ENCODE results near the gene MED27. TPM values are rescaled to one million over a fixed set of nuclear protein-coding genes. Genes with fewer than 3 reads are reported as not detected.

MED27 gene
- total RNA-seq, 1 donor from 2014 or later: 19.1 TPM

DNA sequence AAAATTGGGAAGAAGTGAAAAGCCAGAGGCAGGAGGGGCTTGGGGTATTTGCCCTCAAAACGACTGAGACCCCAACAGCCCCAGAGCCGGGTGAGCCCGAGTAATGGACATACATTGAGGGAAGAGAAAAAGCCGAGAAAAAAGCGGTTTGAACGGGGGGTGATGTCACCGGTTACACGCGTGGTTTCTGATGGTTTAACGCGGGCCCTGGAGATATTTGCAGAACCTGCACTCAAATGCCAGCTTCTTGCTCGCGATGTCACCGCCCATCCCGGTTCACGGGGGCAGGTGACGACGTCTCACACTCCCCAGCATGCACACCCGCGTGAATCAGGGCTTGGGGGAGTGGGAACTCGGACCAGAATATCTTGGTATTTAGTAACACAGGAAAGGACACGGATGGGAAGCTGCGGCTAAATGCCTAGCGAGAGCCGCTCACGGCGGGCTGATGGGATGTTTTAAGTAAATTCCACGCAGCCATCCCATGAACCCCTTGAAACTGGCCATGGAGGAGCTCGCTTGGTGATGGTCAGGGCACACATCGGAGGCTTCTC is 237.8 kb downstream of the MED27 start:
- DNase-seq (ENCODE audit: extremely low read depth, low read depth, low spot score): no peak

GRCh38 chr9:131840751-131841702 is 238.6 kb downstream of the MED27 start:
- no peak for DNase-seq (ENCODE audit: extremely low read depth, low read depth, low spot score)

DNA sequence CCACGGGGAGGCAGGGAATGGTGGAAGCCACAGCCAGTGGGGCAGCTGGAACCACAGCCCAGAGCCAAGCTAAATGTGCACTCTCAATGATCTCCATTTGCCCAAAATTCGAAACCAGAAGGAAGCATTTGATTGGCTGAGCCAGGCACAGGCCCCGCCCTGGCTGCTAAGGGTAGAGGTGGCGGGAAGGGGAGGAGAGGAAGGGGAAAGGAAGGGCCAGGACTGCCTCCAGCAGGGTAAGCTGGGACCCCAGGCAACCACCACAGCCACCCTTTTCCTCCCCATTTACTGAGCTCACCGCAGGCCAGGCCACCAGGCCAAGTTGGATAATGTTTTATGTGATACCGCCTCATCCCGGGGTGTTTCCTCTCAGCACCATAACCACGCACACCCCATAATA is 239.4 kb downstream of the MED27 start:
- DNase-seq (ENCODE audit: extremely low read depth, low read depth, low spot score): no peak

GRCh38 chr9:131839281-131840084 is 240.2 kb downstream of the MED27 start:
- DNase-seq (ENCODE audit: extremely low read depth, low read depth, low spot score): no peak

DNA sequence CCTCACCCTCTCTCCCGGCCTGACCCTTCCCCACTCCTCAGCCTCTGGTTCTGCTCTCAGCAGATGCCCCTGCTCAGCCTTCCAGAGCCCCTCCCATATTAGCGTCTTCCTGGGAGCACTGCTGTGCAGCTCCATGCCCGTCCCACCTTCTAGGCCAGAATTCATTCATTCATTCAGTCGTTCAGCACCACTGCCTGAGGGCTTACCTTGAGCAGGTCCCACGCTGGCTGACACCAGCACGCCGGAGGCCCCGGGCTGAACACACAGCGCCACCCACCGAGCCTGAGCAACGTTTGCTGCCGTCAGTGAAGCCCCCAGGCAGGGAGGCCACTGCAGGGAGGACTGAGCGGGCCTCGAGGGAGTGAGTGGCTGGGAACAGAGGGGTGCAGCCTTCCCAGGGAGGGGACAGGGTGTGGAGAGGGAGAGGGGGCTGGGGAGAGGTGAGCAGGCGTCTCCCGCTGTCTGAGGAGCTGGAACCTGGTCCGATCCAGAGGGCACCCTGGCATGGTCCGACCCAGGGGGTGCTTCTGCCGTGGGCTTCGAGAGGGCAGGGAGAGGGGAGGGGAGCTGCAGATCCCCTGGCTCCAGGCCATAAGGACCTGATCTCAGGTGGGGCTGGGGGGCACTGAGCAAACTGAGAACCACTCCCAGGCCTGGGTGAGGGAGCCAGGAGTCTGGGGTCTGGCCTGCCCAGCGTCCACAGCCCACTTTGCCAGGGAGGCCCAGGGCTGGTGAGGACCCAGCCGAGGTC is 241.0 kb downstream of the MED27 start:
- no peak for DNase-seq (ENCODE audit: extremely low read depth, low read depth, low spot score)

- no peak for DNase-seq (ENCODE audit: extremely low read depth, low read depth, low spot score)
Observed at GRCh38 chr9:131837836-131838235, 241.8 kb downstream of the MED27 start.

GRCh38 chr9:131837316-131837715 is 242.4 kb downstream of the MED27 start:
- DNase-seq (ENCODE audit: extremely low read depth, low read depth, low spot score): no peak

GRCh38 chr9:131836607-131837315 is 242.9 kb downstream of the MED27 start:
- DNase-seq (ENCODE audit: extremely low read depth, low read depth, low spot score): no peak

DNA sequence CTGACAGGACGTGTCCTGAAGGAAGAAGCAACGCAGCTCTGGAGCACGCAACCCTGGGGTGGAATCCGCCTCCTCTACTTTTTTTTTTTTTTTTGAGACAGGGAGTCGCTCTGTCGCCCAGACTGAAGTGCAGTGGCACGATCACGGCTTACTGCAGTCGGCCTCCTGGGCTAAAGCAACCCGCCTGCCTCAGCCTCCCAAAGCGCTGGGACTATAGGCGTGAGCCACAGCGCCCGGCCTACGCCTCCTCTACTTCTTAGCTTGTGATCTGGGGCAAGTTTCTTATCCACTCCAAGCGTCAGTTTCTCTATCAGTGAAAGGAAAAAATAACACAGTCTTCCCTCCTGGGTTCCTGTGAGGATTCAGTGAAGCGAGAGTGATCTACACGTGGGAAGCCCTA is 243.6 kb downstream of the MED27 start:
- DNase-seq (ENCODE audit: extremely low read depth, low read depth, low spot score): no peak

GRCh38 chr9:131835151-131835910 is 244.3 kb downstream of the MED27 start:
- no peak for DNase-seq (ENCODE audit: extremely low read depth, low read depth, low spot score)

DNA sequence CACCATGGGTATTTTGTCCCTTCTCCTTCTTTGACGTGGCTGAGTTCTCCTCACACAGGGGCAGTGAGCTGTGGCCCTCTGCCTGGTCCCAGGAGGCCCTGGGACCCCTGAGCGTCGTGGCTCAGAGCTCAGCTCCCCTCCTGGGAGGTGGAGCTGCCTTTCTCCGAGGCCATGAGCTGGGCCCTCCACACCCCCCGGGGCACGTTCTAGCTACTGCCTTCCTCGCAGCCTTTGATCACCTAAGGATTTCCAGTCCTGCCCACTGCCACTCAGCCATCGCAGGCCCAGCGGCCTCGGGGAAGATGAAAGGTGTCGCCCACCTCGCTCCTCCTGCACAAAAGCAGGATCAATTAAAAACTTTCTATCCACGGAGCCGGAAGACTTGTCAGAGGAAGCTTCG is 244.9 kb downstream of the MED27 start:
- DNase-seq (ENCODE audit: extremely low read depth, low read depth, low spot score): no peak

- DNase-seq (ENCODE audit: extremely low read depth, low read depth, low spot score): no peak
Observed at GRCh38 chr9:131833906-131834305, 245.8 kb downstream of the MED27 start.

- DNase-seq (ENCODE audit: extremely low read depth, low read depth, low spot score): no peak
Observed at GRCh38 chr9:131833083-131833482, 246.6 kb downstream of the MED27 start.

DNA sequence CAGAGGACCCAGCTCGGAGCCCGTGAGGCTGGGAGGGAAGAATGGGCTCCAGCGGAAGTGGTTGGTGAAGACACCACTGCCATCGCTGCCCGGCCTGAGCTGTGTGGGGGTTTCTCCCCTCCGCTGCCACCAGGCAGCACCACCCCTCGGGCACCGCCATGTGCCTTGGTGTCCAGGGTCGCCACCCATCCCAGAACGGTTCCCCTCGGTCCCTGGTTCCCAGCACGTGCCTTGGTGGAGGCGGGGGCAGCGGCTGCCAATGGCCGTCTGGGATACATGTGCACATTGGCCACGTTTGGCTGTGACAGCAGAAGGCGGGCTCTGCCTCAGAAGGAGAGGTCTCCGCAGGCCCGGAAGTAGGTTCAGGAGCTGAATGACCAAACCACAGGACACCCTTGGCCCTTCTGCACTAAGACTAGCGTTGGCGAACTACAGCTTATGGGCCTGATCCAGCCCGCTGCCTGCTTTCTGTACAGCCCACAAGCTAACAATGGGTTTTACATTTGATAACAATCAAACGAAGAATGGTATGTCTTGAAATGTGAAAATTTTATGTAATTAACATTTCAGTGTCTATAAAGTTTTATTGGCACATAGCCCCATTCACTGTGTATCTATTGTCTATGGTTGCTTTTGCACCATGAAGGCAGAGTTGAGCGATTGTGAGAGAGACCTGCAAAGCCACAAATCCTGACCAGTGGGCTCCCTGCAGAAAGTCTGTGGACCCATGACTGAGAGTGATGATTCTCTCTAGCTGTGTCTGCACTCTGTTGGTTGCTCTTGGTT is 248.1 kb downstream of the MED27 start:
- no peak for DNase-seq (ENCODE audit: extremely low read depth, low read depth, low spot score)

DNA sequence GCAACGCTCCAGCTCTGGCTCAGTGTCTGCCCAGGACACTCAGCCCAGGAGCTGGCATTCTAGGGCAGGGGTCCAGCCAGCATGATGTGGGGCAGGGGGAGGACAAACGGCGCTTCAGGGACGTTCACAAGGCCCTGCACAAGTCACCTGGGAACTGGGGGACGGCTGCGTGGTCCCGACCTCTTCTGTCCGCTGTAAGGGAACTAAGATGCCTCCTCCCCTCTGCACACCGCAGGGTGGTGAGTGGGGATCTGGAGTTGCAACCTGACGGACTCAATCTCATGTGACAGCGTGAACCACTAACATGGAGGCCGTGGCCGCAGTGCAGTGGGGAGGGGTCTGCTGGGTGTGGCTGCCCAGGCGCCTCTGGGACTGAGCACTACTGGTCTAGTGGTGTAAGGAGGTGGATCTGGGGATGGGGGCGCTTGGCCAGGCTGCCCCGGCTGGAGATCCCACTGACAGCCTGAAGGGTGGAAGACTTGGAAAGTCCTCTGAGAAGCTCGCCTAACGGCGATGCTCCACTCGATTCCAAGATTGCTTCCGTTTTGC is 251.8 kb downstream of the MED27 start:
- DNase-seq (ENCODE audit: extremely low read depth, low read depth, low spot score): no peak

DNA sequence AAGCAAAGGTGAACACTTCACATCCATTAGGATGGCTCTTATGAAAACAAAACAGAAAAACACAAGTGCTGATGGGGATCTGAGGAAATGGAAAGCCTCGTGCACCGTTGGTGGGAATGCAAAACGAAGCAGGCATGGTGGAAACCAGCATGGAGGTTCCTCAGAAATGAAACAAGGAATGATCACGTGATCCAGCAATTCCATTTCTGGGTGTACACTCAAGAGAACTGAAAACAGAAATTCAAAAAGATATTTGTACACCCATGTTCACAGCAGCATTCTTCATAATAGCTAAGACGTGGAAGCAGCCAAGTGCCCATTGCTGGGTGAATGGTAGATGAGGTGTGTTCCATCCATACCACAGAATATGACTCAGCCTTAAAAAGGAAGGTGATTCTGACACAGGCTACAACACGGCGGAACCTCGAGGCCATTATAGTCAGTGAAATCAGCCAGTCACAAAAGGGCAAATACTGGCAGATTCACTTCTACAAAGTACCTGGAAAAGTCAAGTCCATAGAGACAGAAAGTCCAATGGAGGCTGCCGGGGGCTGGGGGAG is 252.6 kb downstream of the MED27 start:
- DNase-seq (ENCODE audit: extremely low read depth, low read depth, low spot score): no peak

DNA sequence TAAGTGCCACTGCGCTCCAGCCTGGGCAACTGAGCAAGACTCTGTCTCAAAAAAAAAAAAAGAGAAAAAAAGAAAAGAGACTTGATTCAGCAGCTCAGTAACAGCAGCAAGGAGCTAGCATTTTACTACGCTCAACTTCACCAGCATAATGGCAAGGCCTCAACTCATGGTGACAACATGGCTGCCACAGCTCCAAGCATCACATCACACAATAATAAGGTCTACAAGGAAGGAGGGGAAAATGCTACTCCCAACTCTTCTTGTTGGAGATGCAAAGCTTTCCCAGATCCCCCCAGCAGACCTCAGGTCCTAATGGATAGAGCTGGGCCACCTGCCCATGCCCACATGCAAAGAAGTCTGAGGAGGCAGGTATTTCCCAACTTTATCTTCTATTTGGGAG is 253.6 kb downstream of the MED27 start:
- DNase-seq (ENCODE audit: extremely low read depth, low read depth, low spot score): no peak

DNA sequence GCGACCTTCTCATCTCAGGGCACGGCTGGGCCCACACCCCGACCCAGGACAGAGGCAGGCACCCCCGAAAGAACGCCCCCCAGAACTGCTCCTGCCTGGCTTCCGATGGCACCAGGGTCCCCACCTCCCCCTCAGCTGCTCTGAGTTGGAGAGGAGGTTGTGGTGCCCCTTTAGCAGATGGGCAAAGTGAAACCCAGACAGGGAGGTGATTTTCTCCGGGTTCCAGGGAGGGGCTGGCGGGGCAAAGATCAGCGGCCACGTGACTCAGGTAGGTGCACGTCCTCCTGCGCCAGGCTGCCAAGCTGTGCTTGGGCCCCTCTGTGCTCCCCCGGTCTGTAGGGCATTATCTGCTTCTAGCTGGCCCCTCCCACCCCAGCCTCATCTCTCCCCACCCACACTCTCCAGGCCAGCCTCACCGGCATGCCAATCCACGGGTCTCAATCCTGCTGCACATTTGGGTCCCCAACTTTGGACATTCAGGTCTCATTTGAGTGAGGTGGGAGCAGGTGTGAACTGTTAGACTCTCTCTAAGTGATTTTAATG is 254.6 kb downstream of the MED27 start:
- no peak for DNase-seq (ENCODE audit: extremely low read depth, low read depth, low spot score)
